GM21367 (cell line): ENCODE measurements around the gene ARL13B.
"Not testable (repeated sequence)": the region's sequence is repeated elsewhere in the genome, so short reads cannot be mapped to it uniquely, and the experiment has no call there.

Experiments
- ATAC-seq: cut with Tn5 transposase; IDR thresholded peaks from one replicate; pipeline ENCODE4 v1.9.1; 2021; ENCODE audit not compliant: unreplicated experiment

Gene ARL13B

DNA sequence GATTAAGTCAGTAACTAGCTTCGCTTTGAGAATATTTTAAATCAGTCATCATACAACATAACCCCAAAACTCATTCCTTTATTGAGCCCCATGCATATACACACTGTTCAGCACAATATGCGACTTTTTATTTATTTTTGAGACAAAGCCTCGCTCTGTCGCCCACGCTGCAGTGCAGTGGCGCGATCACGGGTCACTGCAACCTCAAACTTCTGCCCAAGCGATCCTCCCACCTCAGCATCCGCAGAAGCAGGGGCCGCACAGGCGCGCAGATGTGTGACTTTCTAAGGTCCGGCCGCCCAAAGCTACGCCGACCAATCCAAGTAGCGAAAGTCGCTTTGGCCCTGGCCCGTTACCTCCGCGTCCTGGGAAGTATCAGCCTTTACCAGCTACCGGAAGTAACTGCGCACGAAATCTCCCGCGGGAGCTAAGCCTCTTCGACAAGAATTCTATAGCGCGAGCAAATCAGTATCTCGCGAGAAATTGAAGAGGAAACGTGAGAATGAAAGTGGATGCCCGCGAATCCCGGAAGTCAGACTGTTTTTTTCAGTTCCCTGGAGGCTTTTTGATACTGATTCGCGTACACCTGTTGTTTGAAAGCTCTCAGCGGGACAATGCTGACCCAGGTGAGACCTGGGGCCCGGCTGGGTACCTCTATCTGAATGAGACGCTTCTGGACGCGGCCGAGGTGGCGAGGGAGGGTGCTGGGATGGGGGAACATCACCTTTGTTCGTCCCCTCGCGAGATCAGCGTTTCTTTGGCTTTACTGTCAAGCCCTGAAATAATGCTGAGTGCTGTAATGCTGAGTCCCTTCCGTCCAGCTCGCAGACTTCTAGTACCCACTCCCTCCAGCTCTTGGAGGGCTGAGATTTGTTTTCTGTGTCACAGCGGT, 82.8 kb downstream of the ARL13B start, which contains the start of the genes DHFR2 and NSUN3:
DHFR2 (minus strand) TSS at position 404 of the 892 bp plus-strand sequence. CDS start 1,405 bp downstream, outside the sequence.
NSUN3 (plus strand) TSS at position 549 of the 892 bp plus-strand sequence; CDS start at position 615, 66 bp downstream.
- ATAC-seq, result peak; percentile 93

- ATAC-seq, result no peak
Measured at GRCh38 chr3:94063496-94064119, 83.7 kb downstream of the ARL13B start.

GRCh38 chr3:94064243-94064860, 84.4 kb downstream of the ARL13B start:
- no peak for ATAC-seq

- no peak for ATAC-seq
Measured at GRCh38 chr3:94065122-94065521, 85.2 kb downstream of the ARL13B start.

DNA sequence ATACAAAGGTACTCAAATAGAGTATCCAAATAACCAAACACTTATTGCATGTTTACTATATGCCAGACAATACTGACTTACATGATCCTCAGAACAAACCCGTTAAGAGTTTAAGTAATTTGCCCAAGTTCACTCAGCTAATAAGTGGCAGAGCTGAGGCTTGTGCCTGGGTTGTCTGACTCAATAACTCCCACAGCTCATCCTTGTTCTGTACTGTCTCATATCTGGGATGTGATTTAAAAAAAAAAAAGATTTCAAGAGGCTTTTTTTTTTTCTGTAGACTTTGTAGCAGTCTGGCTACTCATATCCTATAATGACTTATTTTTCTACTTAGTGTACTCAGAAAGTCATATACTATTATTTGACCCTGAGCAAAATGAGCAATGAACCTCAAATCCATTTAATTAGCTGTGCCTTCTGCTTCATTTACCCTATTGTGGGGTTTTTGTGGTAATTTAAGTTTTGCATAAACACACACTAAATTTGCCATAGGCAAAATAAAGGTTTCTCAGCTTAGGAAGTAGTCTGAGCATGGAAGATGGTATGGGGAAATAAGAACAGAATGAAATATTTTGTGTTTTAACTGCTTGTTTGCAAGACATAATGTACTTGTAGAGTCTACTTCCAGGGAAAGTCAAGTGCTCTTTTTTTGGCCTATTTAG, 86.0 kb downstream of the ARL13B start:
- no peak for ATAC-seq

- ATAC-seq, result no peak
Measured at GRCh38 chr3:94066506-94067500, 86.8 kb downstream of the ARL13B start.

GRCh38 chr3:94069194-94069813, 89.3 kb downstream of the ARL13B start:
- ATAC-seq, result no peak

GRCh38 chr3:94070341-94070911, 90.5 kb downstream of the ARL13B start:
- ATAC-seq, result peak; percentile 36

DNA sequence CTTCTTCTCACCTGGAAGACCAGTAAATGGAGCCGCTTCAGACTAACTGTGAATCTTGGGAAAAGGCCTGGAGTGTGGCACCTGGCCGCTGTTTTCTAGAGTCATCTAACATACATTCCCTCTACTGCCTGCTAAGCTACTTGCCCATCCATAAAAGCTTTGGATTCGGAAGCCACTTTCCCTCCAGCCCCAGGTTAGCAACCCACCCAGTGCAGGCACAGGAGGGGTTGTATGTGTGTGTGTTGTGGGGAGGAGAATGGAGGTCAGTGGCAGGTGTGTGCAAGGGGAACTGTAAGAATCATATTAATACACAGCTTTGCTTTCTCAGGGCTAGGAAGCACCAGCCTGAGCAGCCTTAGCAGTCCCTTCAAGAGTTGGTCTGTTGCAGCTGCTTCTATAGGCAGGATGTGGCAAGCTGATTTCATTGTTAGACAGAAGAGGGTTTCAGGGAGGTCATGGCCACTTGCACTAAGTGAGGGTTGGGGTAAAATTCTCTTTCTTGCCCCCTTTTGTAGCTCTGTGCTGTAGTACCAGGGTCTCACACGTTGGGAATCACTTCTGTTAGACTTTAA, 91.8 kb downstream of the ARL13B start:
- peak; percentile 75 for ATAC-seq

- ATAC-seq, result no peak
Measured at GRCh38 chr3:94076055-94076454, 96.1 kb downstream of the ARL13B start.

GRCh38 chr3:94080552-94080951, 100.6 kb downstream of the ARL13B start:
- ATAC-seq, result not testable (repeated sequence)

DNA sequence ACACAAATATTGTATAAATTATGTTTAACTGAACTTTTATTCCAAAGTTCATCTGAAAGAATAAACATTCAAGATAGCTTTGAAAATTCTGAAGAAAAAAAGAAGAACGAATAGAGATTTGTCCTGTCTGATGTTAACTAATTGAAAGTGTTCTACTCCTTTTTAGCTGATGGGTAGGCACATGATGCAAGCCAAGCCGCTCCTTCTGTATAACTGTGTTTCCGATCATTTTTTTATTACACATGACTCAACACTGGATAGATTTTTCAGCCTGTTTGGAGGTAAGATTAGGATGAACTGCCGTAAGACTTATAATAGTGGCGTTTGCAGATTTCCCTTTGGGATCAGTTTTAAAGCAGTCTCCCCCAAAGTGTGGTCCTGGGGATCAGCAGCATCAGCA, 101.9 kb downstream of the ARL13B start:
- ATAC-seq, result no peak

DNA sequence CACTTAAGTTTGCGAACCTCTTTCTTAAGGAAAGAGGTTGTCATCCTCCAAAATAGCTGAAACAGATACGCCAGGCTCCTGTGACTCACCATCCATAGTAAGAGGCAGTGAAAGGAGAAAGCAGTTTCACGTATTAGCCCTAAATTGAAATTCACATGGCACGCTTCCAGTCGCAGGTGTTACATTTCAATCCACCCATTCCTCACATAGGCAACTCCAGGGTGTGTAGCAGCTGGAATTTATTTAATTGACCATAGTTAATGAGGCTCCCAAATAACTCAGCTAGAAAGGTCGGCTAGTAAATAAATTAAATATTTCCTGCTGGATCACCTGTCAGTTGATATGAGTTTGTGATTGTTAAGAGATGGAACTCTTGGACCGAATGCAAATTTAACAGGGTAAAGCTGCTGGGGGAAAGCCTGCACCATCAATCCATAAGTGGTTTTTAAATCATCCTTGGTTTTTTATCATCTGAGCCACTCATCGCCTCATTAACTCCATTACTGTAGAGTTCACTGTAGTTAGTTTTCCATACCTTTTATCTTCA, 102.5 kb downstream of the ARL13B start:
- no peak for ATAC-seq

- no peak for ATAC-seq
Measured at GRCh38 chr3:94083261-94083660, 103.3 kb downstream of the ARL13B start.

DNA sequence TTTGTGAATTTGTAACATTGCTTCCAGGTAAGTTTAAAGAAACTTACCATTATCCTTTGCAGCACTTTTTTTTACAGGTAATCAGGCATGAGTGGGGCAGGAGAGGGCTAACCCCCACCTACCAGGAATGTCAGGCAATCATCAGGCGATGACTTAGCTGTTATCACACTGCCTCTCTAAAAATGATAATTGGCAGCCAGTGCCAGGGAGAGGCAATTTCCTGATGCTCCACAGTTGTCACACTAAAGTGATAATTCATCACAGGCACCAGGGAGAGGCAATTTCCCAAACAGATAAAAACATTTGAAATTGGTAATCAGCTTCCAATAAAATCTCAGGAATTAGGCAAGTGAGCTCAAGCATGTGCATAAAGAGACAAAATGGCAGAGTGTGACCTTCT, 109.2 kb downstream of the ARL13B start:
- ATAC-seq, result no peak

GRCh38 chr3:94092086-94092485, 112.1 kb downstream of the ARL13B start:
- no peak for ATAC-seq

- ATAC-seq, result no peak
Measured at GRCh38 chr3:94093151-94093550, 113.2 kb downstream of the ARL13B start.

DNA sequence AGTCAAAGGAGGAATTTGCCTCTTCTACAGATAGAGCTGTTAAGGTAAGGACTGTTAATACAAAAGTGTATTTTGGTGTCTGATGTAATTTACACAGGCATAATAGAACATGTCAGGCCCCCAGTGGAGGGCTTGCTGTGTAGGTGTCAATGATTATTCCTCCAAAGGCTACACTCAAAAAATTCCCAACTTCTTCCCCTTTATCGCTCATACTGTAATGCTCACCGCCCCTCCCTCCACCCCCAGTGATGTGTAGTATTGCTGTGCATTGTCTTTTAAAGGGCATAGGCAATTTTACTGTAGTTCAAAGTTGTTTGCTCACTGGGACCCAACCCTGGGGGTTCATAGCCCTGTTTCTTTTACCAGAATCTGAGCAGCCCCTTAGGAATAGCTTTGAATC, 115.2 kb downstream of the ARL13B start:
- ATAC-seq, result no peak
